Endothelial cell of umbilical vein (primary cell): Measurements from ENCODE around the gene XRN1.

Source experiments
- EZH2 ChIP-seq: IDR thresholded peaks from 2 replicates; pipeline ENCODE4 v1.6.1; 2012; ENCODE audit warnings: borderline replicate concordance, low read depth, mild to moderate bottlenecking, moderate library complexity, low read length, inconsistent platforms; ENCODE audit not compliant: severe bottlenecking
- GATA2 ChIP-seq: IDR thresholded peaks from 2 replicates; pipeline ENCODE4 v1.7.0; 2011; ENCODE audit warnings: low read depth, mild to moderate bottlenecking, moderate library complexity, mixed read lengths, low read length; ENCODE audit not compliant: insufficient read length, insufficient read depth
- POLR2A ChIP-seq: IDR thresholded peaks from 2 replicates; pipeline ENCODE4 v1.6.1; 2012; ENCODE audit warnings: low read depth, mild to moderate bottlenecking, control low read depth, low read length
- POLR2AphosphoS5 ChIP-seq: IDR thresholded peaks from 2 replicates; pipeline ENCODE4 v1.6.1; 2012; ENCODE audit warnings: low read depth, mild to moderate bottlenecking, control low read depth, low read length, moderate library complexity; ENCODE audit not compliant: insufficient read depth
- TF ChIP-seq, protein P1 (sequence below), 2 donors: IDR thresholded peaks; 1 replicate in 1 of 2; 2 replicates in 1 of 2; pipeline ENCODE4 v1.5.1; 2011; ENCODE audit warnings: low read length in 2 of 2, mild to moderate bottlenecking in 2 of 2, moderate library complexity in 2 of 2, control low read depth in 1 of 2, inconsistent platforms in 1 of 2, low read depth in 1 of 2; ENCODE audit not compliant: insufficient read depth in 1 of 2; ENCODE audit errors: extremely low read depth in 1 of 2
- TF ChIP-seq, protein P2 (sequence below): IDR thresholded peaks from 2 replicates; pipeline ENCODE4 v1.6.1; 2011; ENCODE audit not compliant: insufficient read depth, insufficient read length

DNA sequence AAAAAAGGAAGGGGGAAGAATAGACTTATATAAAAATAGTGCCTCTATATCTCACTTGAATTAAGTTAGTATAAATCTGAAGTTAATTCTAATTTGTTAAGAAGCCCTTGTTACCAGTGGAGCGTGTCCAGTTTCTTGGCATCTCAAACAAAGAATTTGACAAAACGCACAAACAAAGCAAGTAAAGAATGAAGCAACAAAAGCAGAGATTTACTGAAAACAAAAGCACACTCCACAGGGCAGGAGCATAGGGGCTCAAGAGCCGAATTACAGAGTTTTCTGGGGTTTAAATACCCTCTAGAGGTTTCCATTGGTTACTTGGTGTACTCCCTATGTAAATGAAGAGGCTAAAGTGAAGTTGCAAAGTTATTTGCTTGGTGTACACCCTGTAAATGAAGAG lies 188.5 kb downstream of the XRN1 start:
- TF ChIP-seq GATA2 (no peak), POLR2AphosphoS5 (no peak), POLR2A (no peak), EZH2 (no peak)
- TF ChIP-seq, protein P1, sequence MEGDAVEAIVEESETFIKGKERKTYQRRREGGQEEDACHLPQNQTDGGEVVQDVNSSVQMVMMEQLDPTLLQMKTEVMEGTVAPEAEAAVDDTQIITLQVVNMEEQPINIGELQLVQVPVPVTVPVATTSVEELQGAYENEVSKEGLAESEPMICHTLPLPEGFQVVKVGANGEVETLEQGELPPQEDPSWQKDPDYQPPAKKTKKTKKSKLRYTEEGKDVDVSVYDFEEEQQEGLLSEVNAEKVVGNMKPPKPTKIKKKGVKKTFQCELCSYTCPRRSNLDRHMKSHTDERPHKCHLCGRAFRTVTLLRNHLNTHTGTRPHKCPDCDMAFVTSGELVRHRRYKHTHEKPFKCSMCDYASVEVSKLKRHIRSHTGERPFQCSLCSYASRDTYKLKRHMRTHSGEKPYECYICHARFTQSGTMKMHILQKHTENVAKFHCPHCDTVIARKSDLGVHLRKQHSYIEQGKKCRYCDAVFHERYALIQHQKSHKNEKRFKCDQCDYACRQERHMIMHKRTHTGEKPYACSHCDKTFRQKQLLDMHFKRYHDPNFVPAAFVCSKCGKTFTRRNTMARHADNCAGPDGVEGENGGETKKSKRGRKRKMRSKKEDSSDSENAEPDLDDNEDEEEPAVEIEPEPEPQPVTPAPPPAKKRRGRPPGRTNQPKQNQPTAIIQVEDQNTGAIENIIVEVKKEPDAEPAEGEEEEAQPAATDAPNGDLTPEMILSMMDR (IDR thresholded peaks at IDR 0.05; ENCODE audit: extremely low read depth in 1 of 2, insufficient read depth in 1 of 2, low read depth in 1 of 2, low read length in 2 of 2): no peak
- TF ChIP-seq, protein P2, sequence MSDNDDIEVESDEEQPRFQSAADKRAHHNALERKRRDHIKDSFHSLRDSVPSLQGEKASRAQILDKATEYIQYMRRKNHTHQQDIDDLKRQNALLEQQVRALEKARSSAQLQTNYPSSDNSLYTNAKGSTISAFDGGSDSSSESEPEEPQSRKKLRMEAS: no peak
